WTC11 (cell line): ENCODE data around the gene HLA-DMA. TPM values are rescaled to one million over a fixed set of nuclear protein-coding genes. Genes with fewer than 3 reads are reported as not detected.

Source experiments
- ATAC-seq: fragments of 200-7000 bp; cut with Tn5 transposase; 2 replicates; pipeline ENCODE4 v1.10.0; 2021; ENCODE audit warnings: mild to moderate bottlenecking, moderate library complexity
- CTCF ChIA-PET: fragments of 300-600 bp; sonication (Branson Sonifier 250); formaldehyde crosslinking; loops from one replicate; lab custom pipeline; 2021; ENCODE audit warnings: antibody characterized with exemption; lab: Charles Lee
- POLR2A ChIA-PET: fragments of 350-600 bp; sonication (Branson Sonifier 250); formaldehyde crosslinking; loops from one replicate; lab custom pipeline; 2021; ENCODE audit warnings: antibody characterized with exemption; lab: Charles Lee
- DNase-seq: peaks from one replicate; pipeline ENCODE4 v3.0.0; 2021; ENCODE audit warnings: low spot score
- H3K27ac Mint-ChIP-seq: 2 replicates; pipeline ENCODE4 v1.8.0; 2021; ENCODE audit warnings: mixed read lengths
- H3K27me3 Mint-ChIP-seq: 2 replicates; pipeline ENCODE4 v1.8.0; 2021; ENCODE audit warnings: low read depth, mild to moderate bottlenecking, moderate library complexity, mixed read lengths
- H3K36me3 Mint-ChIP-seq: 2 replicates; pipeline ENCODE4 v1.8.0; 2021; ENCODE audit warnings: mixed read lengths
- H3K4me1 Mint-ChIP-seq: 2 replicates; pipeline ENCODE4 v1.8.0; 2022; ENCODE audit warnings: mixed read lengths
- H3K4me3 Mint-ChIP-seq: 2 replicates; pipeline ENCODE4 v1.8.0; 2021; ENCODE audit warnings: mild to moderate bottlenecking, moderate library complexity, mixed read lengths
- H3K9me3 Mint-ChIP-seq: 2 replicates; pipeline ENCODE4 v1.8.0; 2021; ENCODE audit warnings: mixed read lengths
- ATF1 ChIP-seq: sonication (generic); formaldehyde crosslinking; IDR thresholded peaks from 2 replicates; pipeline ENCODE4 v1.8.1; 2023; ENCODE audit warnings: mild to moderate bottlenecking, moderate library complexity, missing genetic modification reagents
- ATF6 ChIP-seq: sonication (generic); formaldehyde crosslinking; IDR thresholded peaks from 2 replicates; pipeline ENCODE4 v1.8.1; 2023; ENCODE audit warnings: mild to moderate bottlenecking, missing genetic modification reagents
- E2F1 ChIP-seq: sonication (generic); formaldehyde crosslinking; IDR thresholded peaks from 2 replicates; pipeline ENCODE4 v1.8.0; 2022; ENCODE audit warnings: mild to moderate bottlenecking, missing genetic modification reagents
- ELF4 ChIP-seq: sonication (generic); formaldehyde crosslinking; IDR thresholded peaks from 2 replicates; pipeline ENCODE4 v1.8.1; 2022; ENCODE audit warnings: low read depth, mild to moderate bottlenecking, moderate library complexity, missing genetic modification reagents
- ETV6 ChIP-seq: sonication (generic); formaldehyde crosslinking; IDR thresholded peaks from 2 replicates; pipeline ENCODE4 v1.8.1; 2022; ENCODE audit warnings: mild to moderate bottlenecking, missing genetic modification reagents
- FOXP4 ChIP-seq: sonication (generic); formaldehyde crosslinking; IDR thresholded peaks from 2 replicates; pipeline ENCODE4 v1.8.0; 2022; ENCODE audit warnings: mild to moderate bottlenecking, missing genetic modification reagents
- KAT7 ChIP-seq: sonication (generic); formaldehyde crosslinking; IDR thresholded peaks from 2 replicates; pipeline ENCODE4 v1.8.1; 2023; ENCODE audit warnings: missing genetic modification reagents, mild to moderate bottlenecking, borderline replicate concordance
- MAX ChIP-seq: sonication (generic); formaldehyde crosslinking; IDR thresholded peaks from 2 replicates; pipeline ENCODE4 v1.8.0; 2022; ENCODE audit warnings: mild to moderate bottlenecking, missing genetic modification reagents
- NR1H2 ChIP-seq: sonication (generic); formaldehyde crosslinking; IDR thresholded peaks from 2 replicates; pipeline ENCODE4 v1.9.0; 2021; ENCODE audit warnings: mild to moderate bottlenecking, moderate library complexity, missing genetic modification reagents
- PRDM15 ChIP-seq: sonication (generic); formaldehyde crosslinking; IDR thresholded peaks from 2 replicates; pipeline ENCODE4 v1.8.0; 2022; ENCODE audit warnings: missing genetic modification reagents
- PREB ChIP-seq: sonication (generic); formaldehyde crosslinking; IDR thresholded peaks from 2 replicates; pipeline ENCODE4 v1.8.1; 2022; ENCODE audit warnings: mild to moderate bottlenecking, missing genetic modification reagents, moderate library complexity, borderline replicate concordance
- SMAD4 ChIP-seq: sonication (generic); formaldehyde crosslinking; IDR thresholded peaks from 2 replicates; pipeline ENCODE4 v1.8.0; 2022; ENCODE audit warnings: mild to moderate bottlenecking, missing genetic modification reagents
- ZBTB21 ChIP-seq: sonication (generic); formaldehyde crosslinking; IDR thresholded peaks from 2 replicates; pipeline ENCODE4 v1.8.1; 2023; ENCODE audit warnings: mild to moderate bottlenecking, missing genetic modification reagents, borderline replicate concordance
- ZNF121 ChIP-seq: sonication (generic); formaldehyde crosslinking; IDR thresholded peaks from 2 replicates; pipeline ENCODE4 v1.8.0; 2023; ENCODE audit warnings: missing genetic modification reagents
- ZNF263 ChIP-seq: sonication (generic); formaldehyde crosslinking; IDR thresholded peaks from 2 replicates; pipeline ENCODE4 v1.8.1; 2022; ENCODE audit warnings: low read depth, mild to moderate bottlenecking, moderate library complexity, missing genetic modification reagents
- ZSCAN18 ChIP-seq: fragments of 250-450 bp; sonication (Bioruptor Pico); IDR thresholded peaks from 2 replicates; pipeline ENCODE4 v2.1.2; 2022; ENCODE audit warnings: mild to moderate bottlenecking, moderate library complexity
- total RNA-seq: library from RNA; stranded (reverse); gene quantifications from 3 replicates; pipeline ENCODE4 v1.2.3, GENCODE V29; 2021
- TF ChIP-seq, protein P1 (sequence below): fragments of 200-600 bp; IDR thresholded peaks from 2 replicates; pipeline ENCODE4 v1.8.0; 2022; ENCODE audit warnings: antibody characterized with exemption

HLA-DMA gene
- total RNA-seq, 1 experiment from 2014 or later, result 6.6 TPM

GRCh38 chr6:33001685-33002084, 48.8 kb upstream of the HLA-DMA start:
- ChIA-PET POLR2A (interaction anchor here (1.0 kb wide), 1 partner anchor 17 kb away, joined by 3 read pairs; no protein-coding TSS in a partner anchor), CTCF (interaction anchor here (0.6 to 5.5 kb wide), 10 partner anchors 11 to 248 kb away, joined by 3 to 42 read pairs (median 5); no protein-coding TSS in a partner anchor)
- DNase-seq (no peak), ATAC-seq (no peak)
- no peak for TF ChIP-seq MAX (CRISPR knock-in tag)
- TF ChIP-seq ZNF263, result no peak
- TF ChIP-seq SMAD4 (CRISPR knock-in tag), result no peak
- TF ChIP-seq ZSCAN18, result no peak
- no peak for TF ChIP-seq E2F1 (CRISPR knock-in tag)
- no peak for TF ChIP-seq NR1H2
- TF ChIP-seq, protein P1, sequence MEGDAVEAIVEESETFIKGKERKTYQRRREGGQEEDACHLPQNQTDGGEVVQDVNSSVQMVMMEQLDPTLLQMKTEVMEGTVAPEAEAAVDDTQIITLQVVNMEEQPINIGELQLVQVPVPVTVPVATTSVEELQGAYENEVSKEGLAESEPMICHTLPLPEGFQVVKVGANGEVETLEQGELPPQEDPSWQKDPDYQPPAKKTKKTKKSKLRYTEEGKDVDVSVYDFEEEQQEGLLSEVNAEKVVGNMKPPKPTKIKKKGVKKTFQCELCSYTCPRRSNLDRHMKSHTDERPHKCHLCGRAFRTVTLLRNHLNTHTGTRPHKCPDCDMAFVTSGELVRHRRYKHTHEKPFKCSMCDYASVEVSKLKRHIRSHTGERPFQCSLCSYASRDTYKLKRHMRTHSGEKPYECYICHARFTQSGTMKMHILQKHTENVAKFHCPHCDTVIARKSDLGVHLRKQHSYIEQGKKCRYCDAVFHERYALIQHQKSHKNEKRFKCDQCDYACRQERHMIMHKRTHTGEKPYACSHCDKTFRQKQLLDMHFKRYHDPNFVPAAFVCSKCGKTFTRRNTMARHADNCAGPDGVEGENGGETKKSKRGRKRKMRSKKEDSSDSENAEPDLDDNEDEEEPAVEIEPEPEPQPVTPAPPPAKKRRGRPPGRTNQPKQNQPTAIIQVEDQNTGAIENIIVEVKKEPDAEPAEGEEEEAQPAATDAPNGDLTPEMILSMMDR, result no peak
- TF ChIP-seq FOXP4 (CRISPR knock-in tag), result no peak
- TF ChIP-seq ATF6 (CRISPR knock-in tag), result no peak
- TF ChIP-seq KAT7 (CRISPR knock-in tag), result no peak
- no peak for TF ChIP-seq ZBTB21
- no peak for TF ChIP-seq ETV6 (CRISPR knock-in tag)
- no peak for TF ChIP-seq PRDM15 (CRISPR knock-in tag)
- TF ChIP-seq ZNF121 (CRISPR knock-in tag), result no peak
- no peak for TF ChIP-seq PREB (CRISPR knock-in tag)
- no peak for TF ChIP-seq ATF1 (CRISPR knock-in tag)
- TF ChIP-seq ELF4 (CRISPR knock-in tag), result no peak
- Mint-ChIP-seq H3K36me3 (peaks cover 7% of the 10 kb centered on the region), H3K27ac (no peak overlapping the region), H3K27me3 (peaks cover 2% of the 10 kb centered on the region; the same call in 1 of the 2 replicates), H3K4me3 (no peak overlapping the region), H3K4me1 (peaks cover 4% of the 10 kb centered on the region), H3K9me3 (no peaks in the 10 kb centered on the region)
